Parathyroid adenoma (tissue), 2 donors: ENCODE data around the gene TMEM271.

Source experiments
- H2AFZ ChIP-seq: fragments of 300-600 bp; sonication (generic); one replicate; pipeline ENCODE4 v1.7.0; 2017; ENCODE audit warnings: antibody characterized with exemption, mild to moderate bottlenecking
- H3K27ac ChIP-seq: fragments of 300-600 bp; sonication (generic); one replicate; pipeline ENCODE4 v1.7.0; 2017
- H3K27me3 ChIP-seq: fragments of 300-600 bp; sonication (generic); one replicate; pipeline ENCODE4 v1.7.0; 2017; ENCODE audit warnings: low read length; ENCODE audit not compliant: control insufficient read depth, insufficient read depth
- H3K36me3 ChIP-seq: fragments of 300-600 bp; sonication (generic); one replicate; pipeline ENCODE4 v1.7.0; 2017; ENCODE audit warnings: low read length; ENCODE audit not compliant: control insufficient read depth, insufficient read depth
- H3K4me1 ChIP-seq: fragments of 300-600 bp; sonication (generic); one replicate; pipeline ENCODE4 v1.7.0; 2017; ENCODE audit warnings: control low read depth
- H3K4me2 ChIP-seq: fragments of 300-600 bp; sonication (generic); one replicate; pipeline ENCODE4 v1.7.0; 2017; ENCODE audit warnings: low read length
- H3K4me3 ChIP-seq: fragments of 300-600 bp; sonication (generic); one replicate; pipeline ENCODE4 v1.7.0; 2017; ENCODE audit warnings: low read depth, low read length
- H3K79me2 ChIP-seq: fragments of 300-600 bp; sonication (generic); one replicate; pipeline ENCODE4 v1.7.0; 2017; ENCODE audit warnings: control low read depth
- H3K9ac ChIP-seq: fragments of 300-600 bp; sonication (generic); one replicate; pipeline ENCODE4 v1.7.0; 2017; ENCODE audit warnings: mild to moderate bottlenecking
- H3K9me3 ChIP-seq: fragments of 300-600 bp; sonication (generic); one replicate; pipeline ENCODE4 v1.7.0; 2017; ENCODE audit warnings: low read length; ENCODE audit not compliant: control insufficient read depth
- CTCF ChIP-seq: fragments of 300-600 bp; sonication (generic); IDR thresholded peaks from one replicate; pipeline ENCODE4 v1.7.0; 2017; ENCODE audit warnings: antibody characterized with exemption, mild to moderate bottlenecking
- donor health status: primary hyperparathyroidism.

Gene TMEM271

GRCh38 chr4:576245-576821 is at the start of gene TMEM271:
Gene TMEM271, minus strand, starts transcription at chr4:576295. Its CDS starts 233 bp downstream, at chr4:576062.
- H2AFZ ChIP-seq = peak within 1 kb of the TSS; percentile 50
- no peaks in the 10 kb centered on the region for H3K79me2 ChIP-seq
- peaks cover 6% of the 10 kb centered on the region for H3K27me3 ChIP-seq
- H3K4me1 ChIP-seq = no peaks in the 10 kb centered on the region
- H3K9ac ChIP-seq = no peak within 1 kb of the TSS
- no peaks in the 10 kb centered on the region for H3K9me3 ChIP-seq
- no peak within 1 kb of the TSS for H3K4me3 ChIP-seq
- no peak for TF ChIP-seq CTCF
- no peaks in the 10 kb centered on the region for H3K36me3 ChIP-seq
- no peak within 1 kb of the TSS for H3K27ac ChIP-seq
- no peak within 1 kb of the TSS for H3K4me2 ChIP-seq

GRCh38 chr4:625631-626161 is 49.6 kb upstream of the TMEM271 start:
- H3K4me3 ChIP-seq = no peak overlapping the region
- no peaks in the 10 kb centered on the region for H3K36me3 ChIP-seq
- no peaks in the 10 kb centered on the region for H3K79me2 ChIP-seq
- no peak overlapping the region for H2AFZ ChIP-seq
- TF ChIP-seq CTCF = no peak
- no peak overlapping the region for H3K9ac ChIP-seq
- no peak overlapping the region for H3K4me2 ChIP-seq
- H3K4me1 ChIP-seq = no peaks in the 10 kb centered on the region
- no peaks in the 10 kb centered on the region for H3K27me3 ChIP-seq
- no peak overlapping the region for H3K27ac ChIP-seq
- H3K9me3 ChIP-seq = no peaks in the 10 kb centered on the region

GRCh38 chr4:624705-625590 is 48.9 kb upstream of the TMEM271 start, which contains the start of gene PDE6B:
Gene PDE6B, plus strand, starts transcription at chr4:625573. Its CDS starts 54 bp downstream, at chr4:625627.
- H3K9ac ChIP-seq = no peak within 1 kb of the TSS
- no peak within 1 kb of the TSS for H3K27ac ChIP-seq
- no peaks in the 10 kb centered on the region for H3K4me1 ChIP-seq
- H2AFZ ChIP-seq = no peak within 1 kb of the TSS
- H3K36me3 ChIP-seq = no peaks in the 10 kb centered on the region
- no peak for TF ChIP-seq CTCF
- H3K4me3 ChIP-seq = no peak within 1 kb of the TSS
- no peaks in the 10 kb centered on the region for H3K79me2 ChIP-seq
- no peaks in the 10 kb centered on the region for H3K9me3 ChIP-seq
- H3K4me2 ChIP-seq = no peak within 1 kb of the TSS
- H3K27me3 ChIP-seq = no peaks in the 10 kb centered on the region

GRCh38 chr4:623914-624566 is 47.9 kb upstream of the TMEM271 start:
- TF ChIP-seq CTCF = no peak
- Histone ChIP-seq H3K27ac (no peak overlapping the region), H3K27me3 (no peaks in the 10 kb centered on the region), H3K36me3 (no peaks in the 10 kb centered on the region), H2AFZ (no peak overlapping the region), H3K79me2 (no peaks in the 10 kb centered on the region), H3K9ac (no peak overlapping the region), H3K4me1 (no peaks in the 10 kb centered on the region), H3K4me2 (no peak overlapping the region), H3K4me3 (no peak overlapping the region), H3K9me3 (no peaks in the 10 kb centered on the region)
